GM19239 (cell line): Measurements from ENCODE around the gene KCTD14.
"Not testable (repeated sequence)": the region's sequence is repeated elsewhere in the genome, so short reads cannot be mapped to it uniquely, and the experiment has no call there.

Experiments
- DNase-seq: peaks from one replicate; pipeline ENCODE4 v3.0.0; 2011; ENCODE audit warnings: low spot score; ENCODE audit not compliant: insufficient read length
- FAIRE-seq: peaks from 2 replicates; lab custom pipeline; 2011; peaks lifted over from hg19 to GRCh38; lab: Jason Lieb, UNC

Gene KCTD14

DNA sequence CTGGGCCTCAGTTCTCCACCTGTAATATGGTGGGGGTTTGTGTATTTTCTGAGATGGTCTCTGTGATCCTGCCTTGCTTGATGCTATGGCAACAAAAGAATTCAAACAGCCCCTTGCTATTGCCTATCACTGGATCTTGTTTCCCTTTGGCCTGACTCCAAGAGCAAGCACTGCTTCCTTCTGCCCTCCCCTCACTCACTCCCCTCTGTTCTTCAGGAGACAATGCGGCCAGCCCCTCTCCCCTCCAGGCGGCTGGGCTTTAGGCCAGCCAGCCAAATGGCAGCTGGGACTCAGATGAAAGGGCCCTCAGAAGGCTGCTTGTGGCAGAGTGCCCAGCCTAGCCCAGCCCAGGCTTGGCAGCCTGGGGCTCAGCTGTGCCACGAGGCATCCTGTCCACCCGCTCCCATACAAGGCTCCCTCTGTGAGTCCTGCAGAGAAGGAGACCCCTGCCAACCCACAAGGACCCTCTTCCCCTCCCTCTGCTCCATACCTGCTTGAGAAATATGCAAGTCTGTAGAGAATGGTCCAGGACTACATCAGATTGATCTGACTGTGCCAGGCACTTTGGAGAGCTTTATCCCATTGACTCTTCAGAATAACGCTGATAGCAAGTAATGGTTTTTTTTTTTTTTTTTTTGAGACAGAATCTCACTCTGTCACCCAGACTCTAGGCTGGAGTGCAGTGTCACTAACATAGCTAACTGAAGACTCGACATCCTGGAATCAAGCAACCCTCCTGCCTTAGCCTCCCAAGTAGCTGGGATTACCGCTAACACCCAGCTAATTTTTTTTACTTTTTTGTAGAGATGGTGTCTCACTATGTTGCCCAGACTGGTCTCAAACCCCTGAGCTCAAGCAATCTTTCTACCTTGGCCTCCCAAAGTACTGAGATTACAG, 7.6 kb upstream of the KCTD14 start:
- FAIRE-seq, result no peak
- DNase-seq, result no peak

DNA sequence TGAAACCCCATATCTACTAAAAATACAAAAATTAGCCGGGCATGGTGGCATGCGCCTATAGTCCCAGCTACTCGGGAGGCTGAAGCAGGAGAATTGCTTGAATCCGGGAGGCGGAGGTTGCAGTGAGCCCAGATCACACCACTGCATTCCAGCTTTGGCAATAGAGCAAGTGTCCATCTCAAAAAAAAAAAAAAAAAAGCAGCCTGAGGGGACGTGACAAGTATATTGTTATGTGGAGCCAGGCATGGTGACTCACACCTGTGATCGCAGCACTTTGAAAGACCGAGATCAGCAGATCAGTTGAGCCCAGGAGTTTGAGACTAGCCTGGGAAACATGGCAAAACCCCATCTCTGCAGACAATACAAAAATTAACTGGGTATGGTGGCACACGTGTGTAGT, 5.3 kb upstream of the KCTD14 start:
- not testable (repeated sequence) for FAIRE-seq, DNase-seq

DNA sequence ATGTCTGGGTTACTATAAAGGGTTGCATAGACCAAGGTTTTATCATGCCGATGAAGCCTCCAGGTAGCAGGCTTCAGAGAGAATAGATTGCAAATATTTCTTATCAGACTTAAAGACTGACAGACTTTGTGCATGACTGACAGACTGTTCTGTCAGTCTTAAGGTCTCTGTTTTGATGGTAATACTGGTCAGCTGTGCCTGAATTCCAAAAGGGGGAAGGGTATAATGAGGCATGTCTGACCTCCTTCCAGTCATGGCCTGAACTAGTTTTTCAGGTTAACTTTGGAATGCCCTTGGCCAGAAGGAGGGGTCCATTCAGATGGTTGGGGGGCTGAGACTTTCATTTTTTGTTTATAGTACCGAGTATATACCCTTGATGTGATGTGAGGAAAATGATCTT, 4.7 kb upstream of the KCTD14 start:
- no peak for DNase-seq
- FAIRE-seq, result no peak

DNA sequence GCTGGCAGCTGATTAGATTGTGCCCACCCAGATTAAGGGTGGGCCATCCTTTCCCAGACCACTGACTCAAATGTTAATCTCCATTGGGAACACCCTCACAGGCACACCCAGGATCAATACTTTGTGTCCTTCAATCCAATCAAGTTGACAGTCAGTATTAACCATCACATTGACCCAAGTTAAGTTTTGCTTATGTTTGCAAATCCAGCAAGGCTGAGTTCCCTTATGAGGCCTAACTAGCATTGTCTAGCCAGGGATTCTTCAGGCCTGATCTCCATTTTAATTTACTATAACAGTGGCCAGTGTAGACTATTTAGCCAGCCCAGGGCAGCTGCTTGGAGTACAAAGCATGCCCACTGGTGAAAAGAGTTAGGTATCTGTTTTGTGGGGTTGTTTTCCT, 2.3 kb upstream of the KCTD14 start:
- DNase-seq, result no peak
- FAIRE-seq, result no peak

DNA sequence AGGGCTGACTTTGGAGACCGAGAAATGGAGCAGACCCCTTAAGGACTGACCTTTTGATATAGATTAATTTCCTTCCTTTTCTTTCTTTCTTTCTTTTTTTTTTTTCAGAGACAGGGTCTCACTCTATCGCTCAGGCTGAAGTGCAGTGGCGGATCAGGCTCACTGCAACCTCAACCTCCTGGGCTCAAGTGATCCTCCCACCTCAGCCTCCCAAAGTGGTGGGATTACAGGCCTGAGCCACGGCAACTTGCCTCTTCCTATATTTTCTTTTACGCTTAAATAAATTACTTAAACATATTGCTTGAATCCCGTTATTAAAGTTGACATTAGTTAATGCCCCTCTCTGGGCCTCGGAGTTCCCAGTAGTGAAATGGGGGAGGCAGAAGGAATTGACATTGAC, 350 bp upstream of the KCTD14 start:
- DNase-seq (no peak), FAIRE-seq (no peak)

DNA sequence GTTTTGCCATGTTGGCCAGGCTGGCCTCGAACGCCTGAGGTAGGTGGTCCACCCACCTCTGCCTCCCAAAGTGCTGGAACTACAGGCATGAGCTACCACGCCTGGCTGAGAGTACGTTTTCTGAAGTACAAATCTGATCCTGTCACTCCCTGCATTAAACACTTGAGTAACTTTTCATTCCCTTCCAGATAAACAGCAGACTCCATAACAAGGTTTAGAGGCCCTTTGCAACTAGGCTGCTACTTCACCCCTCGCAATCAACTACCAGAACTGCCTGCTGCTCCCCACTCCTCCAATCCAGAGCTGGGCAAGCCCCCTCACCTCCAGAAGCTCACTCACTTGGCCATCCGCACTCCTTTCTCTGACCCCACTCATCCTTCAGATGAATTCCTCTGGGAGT, 1.5 kb downstream of the KCTD14 start:
- FAIRE-seq, result no peak

DNA sequence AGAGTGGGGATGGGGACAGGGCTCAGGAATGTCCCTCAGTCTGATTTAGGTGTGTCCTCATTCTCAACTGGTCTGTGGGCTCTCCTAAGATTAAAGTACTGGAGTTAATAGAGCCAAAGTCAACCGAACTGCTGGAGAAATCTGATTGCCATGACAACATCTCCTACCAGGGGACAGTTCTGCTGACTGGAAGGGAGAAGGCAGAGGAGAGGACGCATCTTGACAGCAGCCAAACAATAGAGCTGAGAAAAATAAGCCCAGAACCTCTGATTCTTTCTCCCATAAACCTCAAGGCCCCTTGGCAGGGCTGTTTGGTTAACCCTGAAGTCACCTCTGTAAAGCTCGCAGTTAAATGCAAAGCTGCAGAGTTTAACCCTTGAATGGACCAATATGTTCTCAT, 2.8 kb downstream of the KCTD14 start:
- FAIRE-seq, result no peak

More for the DNA sequence above, 1.5 kb downstream of the KCTD14 start:
- no peak for DNase-seq

DNA sequence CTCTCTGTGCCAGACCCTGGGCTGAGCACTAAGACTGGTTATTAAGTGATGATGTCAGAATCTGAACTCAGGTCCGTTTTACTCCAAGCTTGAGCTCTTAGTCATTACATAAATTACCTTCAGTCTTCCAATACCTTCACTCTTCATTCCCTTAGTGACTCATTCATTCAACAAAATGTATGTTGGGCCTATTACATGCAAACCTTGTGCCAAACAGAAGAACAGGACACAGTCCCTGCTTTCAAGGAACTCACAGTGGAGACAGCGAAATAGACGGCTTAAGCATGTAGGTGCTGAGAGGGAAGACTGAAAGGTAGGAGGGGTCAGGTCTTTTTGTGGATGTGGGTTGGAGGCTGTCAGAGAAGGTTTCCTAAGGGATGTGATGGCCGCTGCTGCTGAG, 3.3 kb downstream of the KCTD14 start:
- no peak for DNase-seq
- no peak for FAIRE-seq

More for the DNA sequence above, 2.8 kb downstream of the KCTD14 start:
- DNase-seq, result no peak

DNA sequence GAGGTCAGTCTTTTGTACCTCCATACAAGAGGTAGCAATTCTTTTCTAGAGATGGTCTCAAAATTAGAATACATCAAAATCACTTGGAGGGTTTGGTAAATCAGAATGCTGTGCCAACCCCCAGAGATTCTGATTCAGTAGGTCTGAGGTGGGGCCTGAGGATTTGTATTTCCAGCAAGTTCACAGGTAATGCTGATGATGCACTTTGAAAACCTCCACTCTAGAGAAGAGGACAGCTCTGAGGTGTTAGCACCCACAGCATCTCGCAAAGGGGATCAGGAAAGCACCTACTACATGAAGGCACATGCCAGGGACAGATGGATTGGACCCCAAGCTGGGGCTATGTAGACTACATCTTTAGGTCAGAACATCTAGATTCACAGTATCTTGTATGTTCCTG, 7.2 kb downstream of the KCTD14 start:
- FAIRE-seq (no peak), DNase-seq (no peak)

DNA sequence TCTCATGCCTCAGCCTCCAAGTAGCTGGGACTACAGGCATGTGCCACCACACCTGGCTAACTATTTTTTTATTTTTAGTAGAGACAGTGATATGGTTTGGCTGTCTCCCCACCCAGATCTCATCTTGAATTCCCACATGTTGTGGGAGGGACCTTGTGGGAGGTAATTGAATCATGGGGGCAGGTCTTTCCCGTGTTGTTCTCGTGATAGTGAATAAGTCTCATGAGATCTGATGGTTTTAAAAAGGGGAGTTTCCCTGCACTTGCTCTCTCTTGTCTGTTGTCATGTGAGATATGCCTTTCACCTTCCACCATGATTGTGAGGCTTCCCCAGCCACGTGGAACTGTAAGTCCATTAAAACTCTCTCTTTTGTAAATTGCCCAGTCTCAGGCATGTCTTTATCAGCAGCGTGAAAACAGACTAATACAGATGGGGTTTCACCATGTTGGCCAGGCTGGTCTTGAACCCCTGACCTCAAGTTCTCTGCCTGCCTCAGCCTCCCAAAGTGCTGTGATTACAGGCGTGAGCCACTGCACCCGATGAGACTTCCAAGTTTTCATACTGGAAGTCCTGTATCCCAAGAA, 8.0 kb downstream of the KCTD14 start:
- FAIRE-seq, DNase-seq: not testable (repeated sequence)

DNA sequence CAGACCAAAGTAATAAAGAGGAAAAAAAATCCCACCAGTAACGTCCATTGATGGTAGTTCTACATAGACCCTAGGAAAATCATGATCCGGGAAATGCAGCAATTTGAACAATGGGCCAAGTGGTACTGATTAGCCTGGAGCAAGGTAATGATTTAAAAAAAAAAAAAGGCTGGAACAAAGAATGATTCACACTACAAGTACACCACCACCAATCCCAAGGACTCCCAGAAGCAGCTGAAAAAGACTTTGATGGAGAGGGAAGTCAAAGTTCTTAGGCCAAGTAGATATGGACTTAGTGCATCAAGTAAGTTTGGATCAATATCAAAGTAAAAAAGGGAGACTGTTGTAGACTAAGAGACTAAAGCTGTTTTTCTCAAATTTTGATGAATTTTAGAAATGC, 11.8 kb downstream of the KCTD14 start:
- DNase-seq, result no peak
- no peak for FAIRE-seq

DNA sequence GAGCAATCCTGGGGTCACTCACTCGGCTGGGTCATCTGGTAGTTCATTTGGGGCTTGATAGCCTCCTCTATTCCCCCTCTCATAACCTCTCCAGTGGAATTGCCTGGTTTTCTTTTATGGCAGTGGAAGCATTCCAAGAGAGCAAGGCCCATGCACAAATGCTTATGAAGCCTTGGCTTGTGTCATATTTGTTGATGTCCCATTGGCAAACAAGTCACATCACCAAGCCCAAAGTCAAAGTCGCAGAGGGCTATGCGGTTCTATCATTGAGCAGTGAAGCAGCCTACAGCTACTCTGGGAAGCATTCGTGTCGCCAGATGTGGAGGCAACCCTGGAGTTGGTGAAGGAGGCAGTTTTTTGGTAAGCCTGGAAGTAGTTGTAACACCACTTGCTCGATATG, 12.3 kb downstream of the KCTD14 start:
- no peak for FAIRE-seq
- no peak for DNase-seq

DNA sequence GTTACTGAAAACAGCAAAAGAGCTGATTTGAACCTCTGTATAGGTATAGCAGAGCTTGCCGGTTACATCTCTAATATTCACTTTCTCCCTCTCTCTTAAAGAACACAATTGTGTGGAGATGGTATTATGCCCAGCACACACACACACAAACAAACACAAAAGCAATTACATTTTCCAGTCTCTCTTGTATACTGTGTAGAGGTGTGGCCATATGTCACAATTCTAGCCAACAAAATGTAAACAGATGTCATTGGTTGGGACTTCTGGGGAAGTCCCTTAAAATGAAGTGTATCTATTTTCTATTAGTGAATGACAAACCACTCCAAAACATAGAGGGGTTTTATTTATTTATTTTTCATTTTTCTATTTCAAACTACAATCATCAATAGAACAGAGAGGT, 12.8 kb downstream of the KCTD14 start:
- FAIRE-seq (no peak), DNase-seq (no peak)

DNA sequence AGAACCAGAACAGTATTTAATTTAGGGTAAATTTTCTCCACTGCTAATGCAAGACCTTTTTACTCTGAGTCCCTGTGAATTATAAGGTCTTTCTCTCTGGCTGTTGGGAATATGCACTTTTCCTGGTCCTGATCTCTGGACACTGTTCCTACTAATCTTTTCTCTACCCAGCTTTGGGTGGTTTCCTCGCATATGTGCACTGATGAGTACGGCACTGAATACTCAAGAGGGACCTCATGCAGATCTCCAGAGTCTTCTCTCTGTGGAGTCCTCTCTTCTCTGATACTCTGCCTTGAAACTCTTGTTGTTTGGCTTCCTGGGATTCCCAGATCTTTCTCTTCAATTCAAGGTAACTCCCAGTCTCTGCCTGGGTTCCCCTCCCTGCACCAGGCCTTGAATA, 14.0 kb downstream of the KCTD14 start:
- no peak for FAIRE-seq
- DNase-seq, result no peak

DNA sequence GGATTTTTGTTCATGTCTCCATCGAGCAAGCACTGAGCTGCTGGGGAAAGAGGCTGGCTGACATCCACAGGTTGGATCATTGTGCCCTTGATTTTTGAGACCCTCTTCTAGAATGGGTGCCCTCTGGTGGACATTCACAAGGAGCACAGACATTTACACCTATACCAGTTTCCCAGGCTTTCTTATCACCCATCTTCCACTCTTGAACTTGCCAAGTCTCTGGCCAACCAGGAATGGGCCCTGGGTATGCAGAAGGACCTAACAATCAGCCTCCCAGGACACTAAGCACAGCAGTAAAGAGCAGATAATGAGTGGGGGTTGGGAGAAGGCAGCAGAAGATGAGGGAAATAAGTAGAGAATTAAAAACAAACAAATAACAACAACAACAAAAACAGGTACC, 22.9 kb downstream of the KCTD14 start:
- no peak for DNase-seq
- peak; percentile 84 for FAIRE-seq

DNA sequence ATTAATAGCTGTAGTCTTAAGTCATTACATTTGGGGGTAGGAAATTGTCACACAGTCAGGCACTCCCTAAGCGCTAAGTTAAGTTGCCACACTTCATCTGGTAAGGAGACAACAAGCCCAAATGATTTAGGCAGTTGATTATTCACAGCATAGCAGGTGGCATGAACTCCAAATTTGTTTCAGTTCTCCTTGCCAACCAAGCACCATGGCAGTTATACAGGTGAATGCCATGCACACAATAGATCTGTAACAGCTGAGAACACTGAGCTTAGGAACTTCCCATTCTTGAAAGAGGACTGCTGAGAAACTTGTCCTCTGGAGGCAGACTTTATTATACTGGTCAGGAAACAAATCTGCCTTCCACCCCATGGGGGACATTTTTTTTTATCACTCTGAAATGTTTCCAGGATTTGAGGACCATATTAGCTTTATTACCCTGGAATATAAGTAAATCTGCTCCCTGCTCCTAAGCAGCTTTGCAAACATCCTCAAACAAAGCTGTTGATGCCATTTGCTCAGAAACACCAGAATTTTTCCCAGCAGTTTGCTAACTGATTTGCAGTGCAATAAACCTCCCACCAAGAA, 23.5 kb downstream of the KCTD14 start:
- FAIRE-seq, result no peak
- DNase-seq, result no peak

DNA sequence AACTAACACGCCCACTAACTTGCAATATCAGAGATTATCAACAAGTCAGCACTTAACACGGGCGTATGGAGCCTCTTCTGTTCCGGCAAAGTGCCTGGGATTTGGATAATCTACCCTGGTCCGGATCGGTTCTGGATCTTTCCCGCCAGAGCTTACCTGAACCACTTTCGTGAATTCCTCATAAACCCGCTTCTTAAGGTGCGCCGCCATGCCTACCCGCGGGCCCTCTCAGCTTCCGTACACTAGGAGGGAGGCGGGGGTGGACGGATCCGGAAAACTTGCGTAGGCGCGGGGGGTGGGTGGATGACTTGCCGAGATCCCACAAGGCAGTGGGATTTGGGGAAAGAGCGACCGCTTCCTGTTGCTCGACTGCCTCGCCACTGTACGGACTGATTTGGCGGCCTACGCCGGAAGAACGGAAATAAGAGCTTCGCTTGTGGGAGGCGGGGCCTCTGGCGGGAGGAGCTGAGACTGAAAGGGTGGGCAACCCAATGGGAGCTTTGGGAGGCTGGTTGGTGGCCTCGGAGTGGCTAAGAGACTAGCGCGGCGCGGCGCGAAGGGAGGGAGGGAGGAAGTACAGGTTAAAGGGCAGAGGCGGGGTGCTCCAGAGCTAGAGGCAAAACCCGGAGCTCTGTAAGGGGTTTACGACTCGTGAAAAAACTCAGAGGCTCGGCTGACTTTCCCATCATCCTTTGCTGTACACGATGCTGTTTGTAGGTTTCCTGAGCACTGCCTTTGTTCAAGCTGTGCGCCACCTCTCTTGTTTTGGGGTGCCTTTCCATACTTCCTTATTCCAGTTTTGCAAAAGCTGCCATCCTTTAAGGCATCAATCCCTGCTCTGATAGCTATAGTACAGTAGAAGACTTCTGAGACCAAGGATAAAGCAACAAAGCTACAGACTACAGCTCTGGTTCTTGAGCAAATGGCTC, 28.4 kb downstream of the KCTD14 start, which contains the start of gene INTS4:
TSS of gene INTS4 (minus strand) at position 235 of the 929 bp plus-strand sequence. CDS start at position 210, 25 bp downstream.
- FAIRE-seq (peak; percentile 93), DNase-seq (peak; percentile 81)

DNA sequence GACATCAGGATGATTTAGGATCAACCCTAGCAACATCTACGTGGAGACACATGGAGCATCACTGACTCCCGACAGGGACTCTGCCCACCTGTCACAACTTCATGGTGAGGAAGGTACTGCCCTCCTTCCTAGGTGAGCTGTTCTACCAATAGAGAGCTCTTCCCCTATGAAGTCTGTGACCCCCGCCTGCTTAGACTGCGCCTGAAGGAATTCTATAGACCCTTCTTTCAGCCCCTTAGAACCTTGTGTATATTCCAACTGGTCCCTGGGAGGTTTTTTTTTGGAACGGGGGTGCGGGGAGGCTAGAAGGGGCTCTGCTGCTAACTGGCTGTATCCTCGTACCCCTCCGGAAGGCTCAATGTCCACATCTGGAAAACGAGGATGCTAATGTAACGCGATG, 29.2 kb downstream of the KCTD14 start:
- FAIRE-seq (no peak), DNase-seq (no peak)

DNA sequence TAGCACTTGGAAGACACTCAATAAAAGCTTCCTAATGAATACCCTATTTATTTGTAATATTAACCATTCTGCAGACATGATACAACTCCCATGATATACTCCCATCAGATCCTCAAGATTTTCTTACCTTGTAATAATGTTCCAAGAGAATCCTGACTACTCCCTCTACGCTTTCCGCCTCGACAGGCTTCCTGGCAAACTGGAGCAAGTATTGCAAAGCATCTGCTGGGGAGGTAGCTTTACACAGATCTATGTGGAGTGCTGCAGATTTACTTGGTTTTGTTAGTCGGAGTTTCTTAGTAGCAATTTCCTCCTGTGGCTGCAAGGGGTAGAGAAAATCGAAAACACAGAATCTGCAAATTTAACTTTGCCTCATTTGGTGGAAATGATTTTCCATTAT, 32.1 kb downstream of the KCTD14 start:
- no peak for DNase-seq
- FAIRE-seq, result no peak

DNA sequence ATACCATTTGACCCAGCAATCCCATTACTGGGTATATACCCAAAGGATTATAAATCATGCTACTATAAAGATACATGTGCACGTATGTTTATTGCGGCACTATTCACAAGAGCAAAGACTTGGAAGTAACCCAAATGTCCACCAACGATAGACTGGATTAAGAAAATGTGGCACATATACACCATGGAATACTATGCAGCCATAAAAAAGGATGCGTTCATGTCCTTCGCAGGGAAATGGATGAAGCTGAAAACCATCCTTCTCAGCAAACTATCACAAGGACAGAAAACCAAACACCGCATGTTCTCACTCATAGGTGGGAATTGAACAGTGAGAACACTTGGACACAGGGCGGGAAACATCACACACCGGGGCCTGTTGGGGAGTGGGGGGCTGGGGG, 36.6 kb downstream of the KCTD14 start:
- FAIRE-seq, DNase-seq: not testable (repeated sequence)
